GM19467 (cell line): ENCODE data around the gene ZNF816.
A peak's percentile ranks its signal among the peaks of the same experiment; 100 is the strongest.
"Not testable (repeated sequence)": the region's sequence is repeated elsewhere in the genome, so short reads cannot be mapped to it uniquely, and the experiment has no call there.

Experiments
- ATAC-seq: cut with Tn5 transposase; IDR thresholded peaks from one replicate; pipeline ENCODE4 v1.9.1; 2021; ENCODE audit warnings: mild to moderate bottlenecking, moderate library complexity; ENCODE audit not compliant: unreplicated experiment

ZNF816 gene

GRCh38 chr19:52936151-52936953, 26.3 kb downstream of the ZNF816 start:
- ATAC-seq, result no peak

- ATAC-seq, result no peak
Measured at GRCh38 chr19:52935434-52935833, 27.2 kb downstream of the ZNF816 start.

- not testable (repeated sequence) for ATAC-seq
Measured at GRCh38 chr19:52924641-52925040, 38.0 kb downstream of the ZNF816 start.

- ATAC-seq, result no peak
Measured at GRCh38 chr19:52923778-52924593, 38.7 kb downstream of the ZNF816 start.

- ATAC-seq, result peak; percentile 84
Measured at GRCh38 chr19:52922841-52923777, 39.6 kb downstream of the ZNF816 start, which contains the start of gene ZNF888. TSS of gene ZNF888 (minus strand) at chr19:52923428. CDS start at chr19:52917873, 5,555 bp downstream.

- no peak for ATAC-seq
Measured at GRCh38 chr19:52917531-52917930, 45.1 kb downstream of the ZNF816 start.

GRCh38 chr19:52910648-52911047, 52.0 kb downstream of the ZNF816 start:
- no peak for ATAC-seq

- not testable (repeated sequence) for ATAC-seq
Measured at GRCh38 chr19:52904052-52904780, 58.5 kb downstream of the ZNF816 start.

- no peak for ATAC-seq
Measured at GRCh38 chr19:52901842-52902241, 60.8 kb downstream of the ZNF816 start.
